K562 (cell line): Measurements from ENCODE around the gene PRKCB. TPM values are rescaled to one million over a fixed set of nuclear protein-coding genes. Genes with fewer than 3 reads are reported as not detected.
A peak's percentile ranks its signal among the peaks of the same experiment; 100 is the strongest.

ENCODE experiments used
- BMI1 ChIP-seq: fragments of 150-350 bp; IDR thresholded peaks from 2 replicates; pipeline ENCODE4 v1.6.1; 2014; ENCODE audit warnings: low read length
- CTBP1 ChIP-seq: fragments of 450-650 bp; IDR thresholded peaks from 2 replicates; pipeline ENCODE4 v1.6.1; 2016; ENCODE audit warnings: borderline replicate concordance
- EP400 ChIP-seq: fragments of 450-650 bp; IDR thresholded peaks from 2 replicates; pipeline ENCODE4 v1.6.1; 2017; ENCODE audit warnings: antibody characterized with exemption, mild to moderate bottlenecking, moderate library complexity
- ETV5 ChIP-seq: sonication (generic); formaldehyde crosslinking; IDR thresholded peaks from 2 replicates; pipeline ENCODE4 v1.4.0; 2020; ENCODE audit warnings: low read depth, mild to moderate bottlenecking, missing genetic modification reagents
- EWSR1 ChIP-seq: fragments of 450-650 bp; IDR thresholded peaks from 2 replicates; pipeline ENCODE4 v1.6.1; 2018; ENCODE audit warnings: borderline replicate concordance, mild to moderate bottlenecking, low read depth, moderate library complexity; ENCODE audit not compliant: partially characterized antibody
- FOXP1 ChIP-seq: sonication (generic); formaldehyde crosslinking; IDR thresholded peaks from 2 replicates; pipeline ENCODE4 v1.8.0; 2022; ENCODE audit warnings: mild to moderate bottlenecking, missing genetic modification reagents
- GATAD2A ChIP-seq: fragments of 450-650 bp; IDR thresholded peaks from 2 replicates; pipeline ENCODE4 v1.6.1; 2017
- NCOA2 ChIP-seq, 2 experiments: fragments of 450-650 bp; IDR thresholded peaks; 2 replicates each; pipeline ENCODE4 v1.6.1; 2018; ENCODE audit warnings: mild to moderate bottlenecking in 2 of 2, moderate library complexity in 1 of 2; ENCODE audit not compliant: partially characterized antibody in 2 of 2
- PBX2 ChIP-seq, 2 experiments: IDR thresholded peaks in 1 of 2; conservative IDR thresholded peaks in 1 of 2; 2 replicates each; pipeline ENCODE4 v1.6.1; 2016; ENCODE audit warnings: low read depth in 2 of 2, mild to moderate bottlenecking in 1 of 2, missing compliant biosample characterization in 1 of 2, missing genetic modification characterization in 1 of 2, moderate library complexity in 1 of 2
- POLR2G ChIP-seq: fragments of 200-400 bp; formaldehyde crosslinking; IDR thresholded peaks from 2 replicates; pipeline ENCODE4 v1.6.1; 2017; ENCODE audit warnings: low read depth, mild to moderate bottlenecking, antibody characterized with exemption, low read length, moderate library complexity
- SMAD4 ChIP-seq: fragments of 250-450 bp; sonication (Bioruptor Pico); conservative IDR thresholded peaks from 2 replicates; pipeline ENCODE4 v1.8.0; 2021; ENCODE audit warnings: inconsistent platforms, mild to moderate bottlenecking, moderate library complexity
- SMARCE1 ChIP-seq: fragments of 450-650 bp; IDR thresholded peaks from 2 replicates; pipeline ENCODE4 v1.7.1; 2016; ENCODE audit warnings: mild to moderate bottlenecking
- TCF3 ChIP-seq: sonication (generic); formaldehyde crosslinking; IDR thresholded peaks from 2 replicates; pipeline ENCODE4 v1.4.0; 2020; ENCODE audit warnings: mild to moderate bottlenecking, missing genetic modification reagents
- ZNF583 ChIP-seq: fragments of 250-450 bp; sonication (Bioruptor Pico); IDR thresholded peaks from 2 replicates; pipeline ENCODE4 v1.4.0; 2020
- ZNF766 ChIP-seq: fragments of 200-800 bp; sonication (Bioruptor generic); conservative IDR thresholded peaks from 2 replicates; pipeline ENCODE4 v1.6.1; 2016; ENCODE audit warnings: missing genetic modification characterization, missing compliant biosample characterization
- polyA plus RNA-seq, 8 experiments: library from polyadenylated mRNA; depleted of rRNA in 4 of 8; stranded (reverse) in 5 of 8; unstranded in 3 of 8; fragments of >200 nt; fragmentation: Nextera tagmentation in 2 of 8; fragmentation: Illumina TruSeq in 1 of 8; extraction: Ambion mirVana in 2 of 8; extraction: Trizol in 1 of 8; gene quantifications; 2 replicates each; pipeline versions ENCODE4 v1.2.1 to v1.2.3, GENCODE V29; 2011 to 2014; ENCODE audit warnings: inconsistent platforms in 1 of 8, missing spikeins in 1 of 8
- total RNA-seq, 7 experiments: library from RNA; depleted of rRNA in 6 of 7; stranded (reverse); fragments of >200 nt in 6 of 7; fragmentation: Illumina TruSeq in 2 of 7; extraction: Trizol in 2 of 7; gene quantifications; 2 replicates each; pipeline versions ENCODE4 v1.2.1 to v1.2.3, GENCODE V29; 2011 to 2021; ENCODE audit warnings: low replicate concordance in 1 of 7
- TF ChIP-seq, protein P1 (sequence below): fragments of 150-350 bp; IDR thresholded peaks from 2 replicates; pipeline ENCODE4 v1.6.1; 2014; ENCODE audit warnings: low read depth, mild to moderate bottlenecking, low read length, borderline replicate concordance
- TF ChIP-seq, protein P2 (sequence below): fragments of 250-450 bp; sonication (Bioruptor Pico); IDR thresholded peaks from 2 replicates; pipeline ENCODE4 v1.8.0; 2022; ENCODE audit warnings: moderate library complexity, mild to moderate bottlenecking, inconsistent platforms
- TF ChIP-seq, protein P3 (sequence below): sonication (generic); formaldehyde crosslinking; IDR thresholded peaks from 2 replicates; pipeline ENCODE4 v1.8.0; 2022; ENCODE audit warnings: missing genetic modification reagents, mild to moderate bottlenecking, moderate library complexity, borderline replicate concordance

The PRKCB gene
- total and polyA plus RNA-seq, 9 of the 15 experiments (the other 6 are each of a cell fraction or from before 2014, with no cell fraction given): 49.9 to 276 (median 148) TPM

GRCh38 chr16:23821875-23822688 lies 13.7 kb upstream of the PRKCB start (continued):
- TF ChIP-seq GATAD2A (no peak), POLR2G (no peak), EP400 (peak; percentile 72), PBX2 (CRISPR knock-in tag; IDR thresholded peaks at IDR 0.05; ENCODE audit: low read depth) (no peak), PBX2 (tag; conservative IDR thresholded peaks at IDR 0.05; ENCODE audit: low read depth) (peak; percentile 90), NCOA2 (IDR thresholded peaks at IDR 0.05; ENCODE audit: partially characterized antibody in 2 of 2) (peak; percentile 92 to 93), SMARCE1 (peak; percentile 86; the same call in 1 of the 2 replicates), ZNF766 (0 out of 2 replicates have a peak, but pooled peaks have one; percentile 35), EWSR1 (no peak), SMAD4 (CRISPR knock-in tag) (peak; percentile 77), ETV5 (CRISPR knock-in tag) (peak; percentile 60; the same call in 1 of the 2 replicates), TCF3 (CRISPR knock-in tag) (peak; percentile 96), CTBP1 (peak; percentile 99), ZNF583 (CRISPR knock-in tag) (peak; percentile 60; the same call in 1 of the 2 replicates), BMI1 (no peak), FOXP1 (CRISPR knock-in tag) (no peak)
- TF ChIP-seq, protein P1, sequence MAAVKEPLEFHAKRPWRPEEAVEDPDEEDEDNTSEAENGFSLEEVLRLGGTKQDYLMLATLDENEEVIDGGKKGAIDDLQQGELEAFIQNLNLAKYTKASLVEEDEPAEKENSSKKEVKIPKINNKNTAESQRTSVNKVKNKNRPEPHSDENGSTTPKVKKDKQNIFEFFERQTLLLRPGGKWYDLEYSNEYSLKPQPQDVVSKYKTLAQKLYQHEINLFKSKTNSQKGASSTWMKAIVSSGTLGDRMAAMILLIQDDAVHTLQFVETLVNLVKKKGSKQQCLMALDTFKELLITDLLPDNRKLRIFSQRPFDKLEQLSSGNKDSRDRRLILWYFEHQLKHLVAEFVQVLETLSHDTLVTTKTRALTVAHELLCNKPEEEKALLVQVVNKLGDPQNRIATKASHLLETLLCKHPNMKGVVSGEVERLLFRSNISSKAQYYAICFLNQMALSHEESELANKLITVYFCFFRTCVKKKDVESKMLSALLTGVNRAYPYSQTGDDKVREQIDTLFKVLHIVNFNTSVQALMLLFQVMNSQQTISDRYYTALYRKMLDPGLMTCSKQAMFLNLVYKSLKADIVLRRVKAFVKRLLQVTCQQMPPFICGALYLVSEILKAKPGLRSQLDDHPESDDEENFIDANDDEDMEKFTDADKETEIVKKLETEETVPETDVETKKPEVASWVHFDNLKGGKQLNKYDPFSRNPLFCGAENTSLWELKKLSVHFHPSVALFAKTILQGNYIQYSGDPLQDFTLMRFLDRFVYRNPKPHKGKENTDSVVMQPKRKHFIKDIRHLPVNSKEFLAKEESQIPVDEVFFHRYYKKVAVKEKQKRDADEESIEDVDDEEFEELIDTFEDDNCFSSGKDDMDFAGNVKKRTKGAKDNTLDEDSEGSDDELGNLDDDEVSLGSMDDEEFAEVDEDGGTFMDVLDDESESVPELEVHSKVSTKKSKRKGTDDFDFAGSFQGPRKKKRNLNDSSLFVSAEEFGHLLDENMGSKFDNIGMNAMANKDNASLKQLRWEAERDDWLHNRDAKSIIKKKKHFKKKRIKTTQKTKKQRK: no peak
- TF ChIP-seq, protein P2, sequence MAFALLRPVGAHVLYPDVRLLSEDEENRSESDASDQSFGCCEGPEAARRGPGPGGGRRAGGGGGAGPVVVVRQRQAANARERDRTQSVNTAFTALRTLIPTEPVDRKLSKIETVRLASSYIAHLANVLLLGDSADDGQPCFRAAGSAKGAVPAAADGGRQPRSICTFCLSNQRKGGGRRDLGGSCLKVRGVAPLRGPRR (CRISPR knock-in tag): no peak
- TF ChIP-seq, protein P3, sequence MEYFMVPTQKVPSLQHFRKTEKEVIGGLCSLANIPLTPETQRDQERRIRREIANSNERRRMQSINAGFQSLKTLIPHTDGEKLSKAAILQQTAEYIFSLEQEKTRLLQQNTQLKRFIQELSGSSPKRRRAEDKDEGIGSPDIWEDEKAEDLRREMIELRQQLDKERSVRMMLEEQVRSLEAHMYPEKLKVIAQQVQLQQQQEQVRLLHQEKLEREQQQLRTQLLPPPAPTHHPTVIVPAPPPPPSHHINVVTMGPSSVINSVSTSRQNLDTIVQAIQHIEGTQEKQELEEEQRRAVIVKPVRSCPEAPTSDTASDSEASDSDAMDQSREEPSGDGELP: peak; percentile 34; the same call in 1 of the 2 replicates
